Stimulated activated CD4-positive, alpha-beta T cell treated with anti-CD3 and anti-CD28 coated beads, Interleukin-4, amount 100 ng/mL, for 4 hours (primary cell): Measurements from ENCODE around the gene KDELR1.

Source experiments
- DNase-seq, 2 experiments: peaks; one replicate each; pipeline ENCODE4 v3.0.0-alpha.2; 2020

KDELR1 gene

DNA sequence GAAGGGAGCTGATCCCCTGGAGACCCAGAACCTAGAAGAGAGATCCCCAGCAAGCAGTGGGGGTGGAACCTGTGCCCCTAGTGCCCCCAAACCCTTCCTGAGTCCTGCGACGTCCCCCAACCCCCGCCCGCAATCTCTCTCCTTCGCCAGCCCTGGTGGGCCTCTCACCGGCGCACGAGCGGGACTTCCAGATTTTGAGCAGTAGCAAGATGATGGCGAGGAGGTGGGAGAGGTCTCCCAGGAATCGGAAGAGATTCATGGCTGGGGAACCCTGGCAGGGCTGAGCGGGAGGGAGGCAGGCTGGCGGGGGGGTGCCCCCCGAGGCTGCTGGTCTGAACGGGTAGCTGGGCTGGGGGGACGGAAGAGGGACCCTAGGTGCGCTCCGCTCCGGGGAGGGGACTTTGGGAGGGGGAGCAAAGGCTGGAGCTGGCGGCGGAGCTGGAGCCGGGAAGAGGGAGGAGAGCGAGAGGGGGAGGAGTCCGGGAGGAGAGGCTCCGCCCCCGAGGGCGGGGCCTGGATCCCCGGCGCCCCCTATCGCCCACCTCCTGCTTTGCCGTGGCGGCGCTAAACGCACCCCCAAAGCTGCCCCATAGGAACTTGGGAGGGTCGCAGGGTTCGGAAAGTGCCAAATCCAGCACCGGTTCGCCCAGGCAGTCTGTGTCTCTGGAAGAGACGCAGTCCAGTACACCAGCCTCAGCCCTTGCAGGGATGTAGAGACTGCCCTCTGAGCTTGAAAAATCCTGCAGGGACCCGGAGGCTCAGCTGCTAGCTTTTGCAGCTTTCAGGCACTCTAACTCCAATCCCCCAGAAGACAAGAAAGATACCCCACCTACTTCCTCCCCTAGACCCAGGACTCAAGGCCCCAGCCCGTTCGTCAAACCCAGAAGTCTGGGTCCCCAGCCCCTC is at the start of gene KDELR1:
Gene KDELR1 (minus strand): TSS at position 452 of the 906 bp plus-strand sequence. CDS start 193 bp downstream, at position 259.
- peak; percentile 60 to 73 for DNase-seq

DNA sequence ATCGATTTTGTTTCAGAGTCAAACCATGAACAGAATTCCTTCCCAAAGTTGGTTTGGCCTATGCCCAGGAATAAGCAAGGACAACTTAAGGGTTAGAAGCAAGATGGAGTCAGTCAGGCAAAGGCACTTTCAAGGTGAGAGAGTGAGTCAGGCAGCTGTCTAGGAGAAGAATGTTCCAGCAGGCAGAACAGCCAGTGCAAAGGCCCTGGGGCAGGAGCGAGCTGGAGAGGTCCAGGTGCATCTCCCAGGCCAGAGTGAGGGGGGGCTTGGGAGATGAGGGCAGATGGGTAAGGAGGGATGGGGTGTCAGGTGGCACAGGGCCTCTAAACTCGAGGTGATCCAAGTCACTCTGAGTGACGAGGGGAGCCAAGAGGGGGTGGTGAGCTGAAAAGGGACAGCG is 45.2 kb upstream of the KDELR1 start:
- no peak for DNase-seq

DNA sequence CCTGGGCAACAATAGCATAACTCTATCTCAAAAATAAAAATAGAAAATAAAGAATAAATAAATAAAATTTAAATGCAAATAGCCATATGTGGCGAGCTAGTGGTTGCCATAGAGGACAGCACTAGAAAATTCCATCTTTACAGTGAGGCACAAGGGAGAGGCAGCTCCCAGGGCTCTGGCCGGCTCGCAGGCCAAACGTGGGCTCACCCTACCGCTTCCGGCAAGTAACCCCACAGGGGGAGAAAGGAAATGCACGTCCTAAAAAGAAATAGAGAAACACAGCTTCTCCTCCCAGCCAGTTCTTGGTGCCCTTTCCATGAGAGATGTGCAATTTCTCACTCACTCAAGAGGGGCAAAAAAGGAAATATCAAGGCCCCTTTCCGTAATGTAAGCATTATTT is 42.0 kb upstream of the KDELR1 start:
- no peak for DNase-seq

DNA sequence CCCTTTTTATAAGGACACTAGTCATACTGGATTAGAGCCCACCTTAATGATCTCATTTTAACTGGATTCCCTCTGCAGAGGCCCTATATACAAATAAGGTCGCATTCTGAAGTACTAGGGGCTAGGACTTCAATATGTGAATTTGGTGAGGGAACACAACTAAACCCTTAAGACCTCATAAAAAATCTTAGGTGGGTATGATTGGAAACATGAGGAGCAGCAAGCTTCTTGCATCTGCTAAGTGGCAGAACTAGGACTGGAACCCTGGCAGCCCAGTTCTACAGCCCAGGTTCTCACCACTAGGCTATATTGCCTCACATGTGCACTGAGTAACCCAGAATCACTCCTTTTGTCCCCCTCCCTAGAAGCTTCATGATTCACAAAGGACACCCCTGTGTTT is 37.3 kb upstream of the KDELR1 start:
- no peak for DNase-seq

DNA sequence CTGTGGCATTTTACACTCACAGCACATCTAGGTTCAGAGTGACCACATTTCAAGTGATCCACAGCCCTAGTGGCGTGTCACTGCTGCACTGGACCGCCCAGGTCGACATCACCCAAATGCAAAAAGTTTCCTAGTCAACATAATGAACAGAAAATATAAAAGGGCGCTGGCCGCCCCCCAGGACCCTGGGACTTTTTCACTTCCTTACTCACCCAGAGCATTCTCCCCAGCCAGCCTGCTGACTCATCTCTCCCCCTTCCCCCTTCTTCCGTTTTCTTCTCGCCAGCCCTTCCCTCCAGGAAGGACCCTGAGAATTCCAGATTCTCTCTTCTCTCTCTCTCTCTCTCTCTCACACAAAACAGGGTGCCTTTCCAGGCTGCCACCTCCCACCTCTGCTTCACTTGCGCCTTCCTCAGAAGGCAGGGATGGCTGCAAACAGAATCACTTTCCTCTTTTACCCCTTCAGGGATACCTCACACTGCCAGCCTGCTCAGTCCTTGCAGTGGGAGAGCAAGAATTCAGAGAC is 33.4 kb upstream of the KDELR1 start:
- no peak for DNase-seq

DNA sequence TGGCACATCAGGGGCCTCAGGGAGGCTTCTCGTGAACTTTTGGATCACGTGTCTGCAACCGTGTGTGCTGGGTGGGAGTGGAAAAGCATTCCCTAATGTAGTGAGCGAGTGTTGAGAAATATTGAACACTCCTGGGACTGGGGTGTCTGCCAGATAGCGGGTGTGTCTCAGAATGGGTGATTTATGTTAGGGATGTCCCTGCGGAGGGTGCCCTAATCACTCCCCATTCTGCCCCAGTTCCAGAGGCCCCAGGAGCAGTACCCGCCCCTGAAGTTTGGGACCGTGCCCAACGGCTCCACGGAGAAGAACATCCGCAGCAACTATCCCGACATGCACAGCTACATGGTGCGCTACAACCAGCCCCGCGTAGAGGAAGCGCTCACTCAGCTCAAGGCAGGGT is 30.2 kb upstream of the KDELR1 start:
- DNase-seq: no peak

DNA sequence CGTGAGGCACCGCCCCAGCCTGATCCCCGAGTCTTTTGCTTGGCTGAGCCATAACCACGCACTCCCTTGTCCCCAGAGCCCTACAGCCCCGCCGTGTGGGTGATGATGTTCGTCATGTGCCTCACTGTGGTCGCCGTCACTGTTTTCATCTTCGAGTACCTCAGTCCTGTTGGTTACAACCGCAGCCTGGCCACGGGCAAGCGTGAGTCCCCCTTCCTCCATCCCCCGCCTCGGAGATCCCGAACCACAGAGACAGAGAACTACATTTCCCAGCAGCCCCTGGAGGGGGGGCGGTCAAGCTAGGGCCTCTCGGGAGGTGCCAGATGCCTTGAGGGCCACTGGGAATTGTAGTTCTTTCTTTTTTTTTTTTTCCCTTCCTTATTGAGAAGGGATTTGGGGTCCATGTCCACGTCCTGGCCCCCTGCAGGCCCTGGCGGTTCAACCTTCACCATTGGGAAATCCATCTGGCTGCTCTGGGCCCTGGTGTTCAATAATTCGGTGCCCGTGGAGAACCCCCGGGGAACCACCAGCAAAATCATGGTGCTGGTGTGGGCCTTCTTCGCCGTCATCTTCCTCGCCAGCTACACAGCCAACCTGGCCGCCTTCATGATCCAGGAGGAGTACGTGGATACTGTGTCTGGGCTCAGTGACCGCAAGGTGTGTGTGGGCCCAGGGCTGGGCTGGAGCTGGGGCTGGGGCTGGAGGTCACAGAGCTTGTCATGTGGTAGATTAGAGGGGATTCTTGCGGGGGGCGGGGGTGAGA is 28.0 kb upstream of the KDELR1 start:
- DNase-seq: peak; percentile 59 to 64

DNA sequence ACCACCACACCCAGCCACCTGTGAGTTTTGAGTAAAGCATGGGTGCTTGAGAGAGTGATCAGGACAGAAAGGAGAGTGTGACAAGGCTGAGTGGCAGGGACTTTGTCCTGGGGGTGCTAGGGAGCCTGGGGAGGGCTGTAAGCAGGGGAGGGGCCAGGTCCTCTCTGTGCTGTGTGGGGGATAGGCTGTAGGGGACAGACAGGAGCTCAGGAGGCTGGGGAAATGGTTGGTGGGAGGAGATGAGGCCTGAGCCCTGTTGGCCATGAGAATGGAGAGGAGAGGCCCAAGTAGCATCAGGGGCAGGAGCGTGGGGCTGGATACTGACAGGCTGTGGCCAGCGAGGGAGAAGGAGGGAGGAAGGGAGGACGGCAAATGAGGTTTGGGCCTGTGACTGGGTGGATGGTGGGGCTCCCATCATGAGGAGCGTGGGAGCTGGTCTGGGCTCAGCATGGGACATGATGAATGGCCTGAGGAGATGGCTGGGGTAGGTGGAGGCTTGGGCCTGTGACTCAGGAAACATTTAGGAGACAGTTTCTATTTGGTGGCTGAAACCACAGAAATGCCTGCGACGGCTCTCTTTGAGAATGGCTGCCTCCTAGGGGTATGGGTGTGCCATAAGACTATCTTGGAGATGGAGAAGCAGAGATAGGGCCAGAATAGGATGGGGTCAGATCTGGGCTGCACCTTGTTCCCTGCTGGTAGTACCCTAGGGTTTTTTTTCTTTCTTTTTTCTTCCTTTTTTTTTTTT is 27.1 kb upstream of the KDELR1 start:
- no peak for DNase-seq

DNA sequence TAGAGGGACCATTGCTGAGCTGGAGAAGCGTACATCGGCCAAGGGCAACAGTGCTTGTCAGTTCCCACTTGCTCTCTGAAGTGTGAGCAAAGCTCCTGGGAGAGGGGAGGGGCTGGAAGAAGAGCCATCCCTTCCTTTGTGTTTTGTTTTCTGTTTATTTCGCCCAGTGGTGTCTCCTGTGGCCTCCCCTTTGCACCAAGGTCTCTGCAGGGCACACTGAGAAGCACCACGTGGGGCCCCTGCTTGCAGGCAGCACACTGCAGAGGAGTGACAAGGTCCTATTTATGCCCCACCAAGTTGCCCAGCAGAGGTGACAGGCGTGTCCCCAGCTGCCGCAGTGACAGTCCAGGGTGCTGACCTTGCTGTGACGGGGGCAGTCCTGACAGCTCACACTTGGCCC is 26.1 kb upstream of the KDELR1 start:
- DNase-seq: no peak

DNA sequence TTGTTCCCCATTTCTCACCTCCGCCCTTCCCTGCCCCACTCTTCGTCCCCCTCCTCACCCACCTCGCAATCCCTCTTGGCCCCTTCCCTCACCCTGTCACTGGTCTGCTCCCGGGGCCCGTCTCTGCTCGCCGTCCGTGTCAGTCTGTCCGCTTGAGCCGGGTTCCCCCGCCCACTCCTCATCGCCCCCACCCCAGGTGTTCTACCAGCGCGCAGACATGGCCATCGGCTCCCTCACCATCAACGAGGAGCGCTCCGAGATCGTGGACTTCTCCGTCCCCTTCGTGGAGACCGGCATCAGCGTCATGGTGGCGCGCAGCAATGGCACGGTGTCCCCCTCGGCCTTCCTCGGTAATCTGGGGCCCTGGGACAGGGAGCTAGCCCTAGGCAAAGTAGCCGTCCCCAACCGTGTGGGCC is 24.5 kb upstream of the KDELR1 start:
- DNase-seq: no peak

DNA sequence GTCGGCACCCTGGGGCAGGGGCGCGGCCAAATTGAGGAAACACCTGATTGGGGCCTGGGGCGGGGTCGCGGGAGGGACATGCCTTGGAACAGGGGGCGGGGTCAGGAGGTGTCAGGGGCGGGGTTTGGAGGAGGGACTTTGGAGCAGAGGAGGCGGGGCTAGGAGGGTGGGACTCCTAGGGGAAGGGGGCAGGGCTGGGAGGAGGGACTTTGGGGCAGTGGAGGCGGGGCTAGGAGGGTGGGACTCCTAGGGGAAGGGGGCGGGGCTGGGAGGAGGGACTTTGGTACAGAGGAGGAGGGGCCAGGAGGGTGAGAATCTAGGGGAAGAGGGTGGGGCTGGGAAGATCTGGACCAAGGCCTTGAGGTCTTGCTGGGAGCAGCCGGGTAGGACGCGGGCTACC is 24.0 kb upstream of the KDELR1 start:
- peak; percentile 58 to 60 for DNase-seq

DNA sequence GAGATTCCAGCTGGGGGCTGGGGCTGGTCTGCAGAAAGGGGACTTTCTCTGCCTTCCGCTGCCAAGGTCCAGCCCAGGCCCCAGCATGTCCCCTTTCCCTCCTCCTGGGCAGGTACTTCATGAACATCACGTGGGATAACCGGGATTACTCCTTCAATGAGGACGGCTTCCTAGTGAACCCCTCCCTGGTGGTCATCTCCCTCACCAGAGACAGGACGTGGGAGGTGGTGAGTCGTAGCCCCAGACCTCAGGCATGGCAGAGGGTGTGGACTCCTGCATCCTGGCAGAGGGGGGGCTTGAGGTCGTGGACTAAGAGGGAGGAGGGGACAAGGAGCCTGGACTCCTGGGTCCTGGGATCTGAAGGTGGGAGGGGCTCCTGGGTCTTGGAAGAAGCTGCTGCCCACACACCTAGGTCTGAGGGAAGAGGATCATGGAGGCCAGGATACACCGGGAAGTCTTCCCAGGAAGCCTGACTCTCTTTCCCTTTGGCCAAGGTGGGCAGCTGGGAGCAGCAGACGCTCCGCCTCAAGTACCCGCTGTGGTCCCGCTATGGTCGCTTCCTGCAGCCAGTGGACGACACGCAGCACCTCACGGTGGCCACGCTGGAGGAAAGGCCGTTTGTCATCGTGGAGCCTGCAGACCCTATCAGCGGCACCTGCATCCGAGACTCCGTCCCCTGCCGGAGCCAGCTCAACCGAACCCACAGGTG is 22.7 kb upstream of the KDELR1 start:
- no peak for DNase-seq

DNA sequence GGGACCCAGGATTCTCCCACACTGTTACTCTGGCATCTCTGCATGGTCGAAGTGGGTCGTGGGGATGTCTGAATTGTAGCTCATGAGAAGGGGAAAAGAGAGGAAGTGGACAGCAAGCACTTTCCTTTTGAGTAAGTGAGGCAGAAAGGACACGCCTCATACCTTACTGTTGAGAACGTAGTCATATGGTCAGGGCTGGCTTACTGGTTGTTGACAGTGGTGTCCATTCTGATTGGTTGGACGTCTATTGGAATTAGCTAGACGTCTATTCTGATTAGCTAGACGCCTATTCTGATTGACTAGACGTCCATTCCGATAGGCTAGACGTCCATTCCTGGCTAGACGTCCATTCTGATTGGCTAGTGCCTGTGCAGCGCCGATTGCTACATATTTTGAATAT is 14.5 kb upstream of the KDELR1 start:
- DNase-seq: no peak

DNA sequence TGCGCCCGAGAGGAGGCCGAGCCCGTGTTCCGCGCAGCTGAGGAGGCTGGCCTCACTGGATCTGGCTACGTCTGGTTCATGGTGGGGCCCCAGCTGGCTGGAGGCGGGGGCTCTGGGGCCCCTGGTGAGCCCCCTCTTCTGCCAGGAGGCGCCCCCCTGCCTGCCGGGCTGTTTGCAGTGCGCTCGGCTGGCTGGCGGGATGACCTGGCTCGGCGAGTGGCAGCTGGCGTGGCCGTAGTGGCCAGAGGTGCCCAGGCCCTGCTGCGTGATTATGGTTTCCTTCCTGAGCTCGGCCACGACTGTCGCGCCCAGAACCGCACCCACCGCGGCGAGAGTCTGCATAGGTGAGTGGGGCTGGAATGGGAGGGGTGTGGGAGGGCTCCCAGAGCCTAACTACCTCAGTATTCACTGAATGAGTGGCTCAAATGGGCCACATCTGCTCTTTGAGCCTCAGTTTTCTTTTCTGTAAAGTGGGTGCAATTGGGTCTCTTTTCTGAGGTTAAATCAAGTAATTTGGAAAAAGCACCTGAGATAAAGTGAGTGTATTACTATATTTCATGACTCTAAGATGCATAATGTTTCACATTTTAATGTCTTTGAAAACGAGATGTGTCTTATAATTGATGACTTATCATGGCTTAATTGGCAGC is 13.8 kb upstream of the KDELR1 start:
- no peak for DNase-seq

DNA sequence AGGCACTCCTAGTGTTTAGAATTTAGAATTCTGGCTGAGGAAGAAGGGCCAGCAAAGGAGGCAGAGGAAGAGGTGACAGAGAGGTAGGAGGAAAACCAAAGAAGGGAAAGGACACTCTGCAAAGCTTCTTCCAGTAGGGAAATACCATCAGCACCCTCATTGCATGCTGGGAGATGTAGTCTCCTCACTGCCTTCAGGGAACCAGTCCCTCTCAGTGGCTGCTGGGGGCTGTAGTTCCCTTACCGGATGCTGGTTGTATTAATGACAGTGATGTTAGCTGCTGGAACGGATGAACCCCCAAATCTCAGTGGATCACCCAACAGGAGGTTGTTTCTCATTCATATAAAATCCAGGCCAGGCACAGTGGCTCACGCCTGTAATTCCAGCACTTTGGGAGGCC is 12.3 kb upstream of the KDELR1 start:
- peak in 1 of 2 experiments; percentile 44 for DNase-seq

DNA sequence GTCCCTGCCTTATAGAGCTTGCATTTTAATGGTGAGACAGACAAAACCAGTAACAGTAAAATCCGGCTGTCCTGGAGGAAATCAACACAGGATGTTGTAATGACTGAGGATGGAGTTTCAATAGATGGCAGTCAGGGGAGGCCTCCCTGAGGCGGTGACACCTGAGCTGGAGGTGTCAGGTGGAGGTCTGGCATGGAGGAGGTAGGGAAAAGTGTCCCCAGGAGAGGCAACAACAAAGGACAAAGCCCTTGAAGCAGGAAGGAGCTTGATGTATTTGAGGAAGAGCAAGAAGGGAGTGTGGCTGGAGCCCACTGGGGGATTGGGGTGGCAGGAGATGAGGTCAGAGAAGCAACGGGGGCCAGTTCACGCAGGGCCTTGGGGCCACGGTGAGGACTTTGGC is 9.9 kb upstream of the KDELR1 start:
- DNase-seq: no peak

DNA sequence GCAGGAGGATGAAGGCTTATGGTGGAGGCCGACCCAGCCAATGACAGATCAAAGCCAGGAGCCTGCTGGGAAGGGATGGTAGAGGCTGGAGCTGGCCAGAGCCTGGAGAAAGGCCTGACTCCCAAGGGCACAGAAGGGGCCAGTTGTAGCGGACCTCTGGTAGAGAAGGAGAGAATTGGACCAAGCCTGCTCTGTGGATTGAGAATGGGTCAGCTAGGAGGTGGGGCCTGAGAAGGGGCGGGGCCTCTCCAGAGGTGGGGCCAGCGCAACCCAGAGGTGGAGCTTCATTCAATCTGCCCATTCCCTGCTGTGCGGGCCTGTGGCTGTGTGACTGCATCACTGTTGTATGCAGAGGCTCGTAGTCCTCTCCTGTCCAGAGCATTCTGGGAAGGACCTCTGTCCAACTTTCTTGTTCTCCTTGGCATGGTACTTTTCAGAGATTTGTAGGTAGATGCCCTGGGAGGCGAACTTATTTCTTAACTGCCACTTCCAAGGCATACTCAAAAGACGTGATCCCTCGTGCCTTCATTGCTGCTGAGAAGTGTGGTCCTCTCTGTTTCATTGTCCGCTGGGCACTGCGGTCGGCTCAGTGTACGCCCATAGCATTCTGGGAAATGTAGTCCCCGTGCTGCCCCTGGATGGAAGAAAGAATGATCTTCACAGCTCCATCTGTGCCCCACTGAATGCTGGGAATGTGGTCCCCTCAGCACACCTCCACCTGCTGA is 8.8 kb upstream of the KDELR1 start:
- DNase-seq: no peak

DNA sequence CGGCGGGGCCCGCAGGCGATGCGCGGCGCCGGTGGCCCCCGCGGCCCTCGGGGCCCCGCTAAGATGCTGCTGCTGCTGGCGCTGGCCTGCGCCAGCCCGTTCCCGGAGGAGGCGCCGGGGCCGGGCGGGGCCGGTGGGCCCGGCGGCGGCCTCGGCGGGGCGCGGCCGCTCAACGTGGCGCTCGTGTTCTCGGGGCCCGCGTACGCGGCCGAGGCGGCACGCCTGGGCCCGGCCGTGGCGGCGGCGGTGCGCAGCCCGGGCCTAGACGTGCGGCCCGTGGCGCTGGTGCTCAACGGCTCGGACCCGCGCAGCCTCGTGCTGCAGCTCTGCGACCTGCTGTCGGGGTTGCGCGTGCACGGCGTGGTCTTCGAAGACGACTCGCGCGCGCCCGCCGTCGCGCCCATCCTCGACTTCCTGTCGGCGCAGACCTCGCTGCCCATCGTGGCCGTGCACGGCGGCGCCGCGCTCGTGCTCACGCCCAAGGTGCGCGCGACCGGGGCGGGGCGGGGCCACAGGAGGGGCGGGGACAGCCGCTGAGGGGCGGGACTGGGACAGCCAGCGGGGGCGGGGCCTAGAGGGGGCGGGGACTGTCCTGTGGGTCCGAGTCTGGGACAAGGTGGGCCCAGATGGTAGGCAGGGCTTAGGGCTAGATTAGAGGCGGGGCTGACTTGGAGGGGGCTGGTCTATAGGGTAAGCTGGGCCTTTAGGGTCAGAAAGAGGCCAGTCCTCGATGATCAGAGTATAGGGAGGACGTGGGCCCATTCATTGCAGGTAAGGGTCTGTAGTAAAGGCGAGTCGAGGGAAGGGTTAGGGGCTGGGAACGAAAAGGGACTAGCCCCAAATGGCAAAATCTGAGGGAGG is 7.3 kb upstream of the KDELR1 start:
- DNase-seq: peak; percentile 78 to 83

DNA sequence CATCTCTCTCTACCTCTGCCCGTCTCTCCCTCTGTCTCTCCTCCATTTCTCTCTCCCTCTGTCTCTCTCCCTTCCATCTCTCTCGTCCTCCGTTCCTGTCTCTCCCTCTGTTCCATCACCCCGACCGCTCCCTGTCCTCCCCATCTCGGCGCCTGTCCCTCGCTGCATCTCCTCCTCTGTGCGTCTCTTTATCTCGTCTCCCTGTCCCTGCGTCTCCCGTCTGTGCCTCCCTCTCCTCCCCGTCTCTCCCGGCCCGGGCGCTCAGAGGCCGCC is 6.7 kb upstream of the KDELR1 start:
- DNase-seq: no peak
